H54 (cell line): Measurements from ENCODE around the gene BMP6.

Experiments used
- DNase-seq: peaks from one replicate; pipeline ENCODE4 v3.0.0; 2011; ENCODE audit warnings: low spot score, mixed read lengths; ENCODE audit not compliant: insufficient read length
- FAIRE-seq: peaks from 3 replicates; lab custom pipeline; 2011; peaks lifted over from hg19 to GRCh38; lab: Jason Lieb, UNC
- POLR2A ChIP-seq: IDR thresholded peaks from 2 replicates; pipeline ENCODE4 v1.6.1; 2011; ENCODE audit warnings: low read depth, mild to moderate bottlenecking, low read length

BMP6 gene

DNA sequence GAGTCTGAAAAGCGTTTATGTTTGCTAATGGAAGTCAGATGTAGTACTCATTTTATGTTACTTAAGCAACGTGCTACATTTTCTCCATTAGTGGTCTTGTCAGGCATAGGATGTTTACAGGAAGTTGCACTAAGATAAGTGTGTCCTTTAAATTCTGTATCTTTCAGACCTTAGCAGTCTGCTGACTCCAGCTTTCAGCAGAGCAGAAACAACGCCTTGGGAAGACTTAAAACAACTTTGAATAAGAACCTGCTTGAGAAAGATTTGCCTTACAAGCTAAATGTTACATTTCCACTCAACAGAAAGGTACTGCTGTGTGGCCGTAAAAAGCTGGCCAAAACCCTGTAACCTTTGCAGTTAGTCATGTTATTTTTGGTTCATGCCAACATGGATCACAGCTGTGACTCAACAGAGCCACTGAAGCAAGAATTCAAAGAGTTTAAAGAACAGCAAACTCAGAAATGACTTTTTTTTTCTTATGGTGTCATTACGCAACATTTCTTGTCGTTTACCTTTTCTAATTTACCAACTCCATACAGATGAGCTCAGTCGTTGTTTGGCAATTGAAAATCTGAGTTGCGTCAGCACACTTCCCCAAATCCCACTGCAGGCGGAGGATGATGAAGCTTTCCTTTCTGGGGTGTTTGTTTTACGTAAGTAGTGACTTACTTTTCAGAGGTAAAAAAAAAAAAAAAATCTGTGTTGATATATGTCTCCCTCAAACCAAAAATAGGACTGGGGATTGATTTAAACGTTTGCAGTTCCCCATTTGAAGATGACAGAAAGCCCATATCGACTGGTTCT is 27.9 kb upstream of the BMP6 start:
- TF ChIP-seq POLR2A: no peak
- FAIRE-seq (peak; percentile 92), DNase-seq (no peak)

- DNase-seq (no peak), FAIRE-seq (no peak)
- TF ChIP-seq POLR2A: no peak
Observed at GRCh38 chr6:7701212-7701834, 24.6 kb upstream of the BMP6 start.

- DNase-seq (no peak), FAIRE-seq (peak; percentile 33)
- no peak for TF ChIP-seq POLR2A
Observed at GRCh38 chr6:7703148-7703680, 22.7 kb upstream of the BMP6 start.

DNA sequence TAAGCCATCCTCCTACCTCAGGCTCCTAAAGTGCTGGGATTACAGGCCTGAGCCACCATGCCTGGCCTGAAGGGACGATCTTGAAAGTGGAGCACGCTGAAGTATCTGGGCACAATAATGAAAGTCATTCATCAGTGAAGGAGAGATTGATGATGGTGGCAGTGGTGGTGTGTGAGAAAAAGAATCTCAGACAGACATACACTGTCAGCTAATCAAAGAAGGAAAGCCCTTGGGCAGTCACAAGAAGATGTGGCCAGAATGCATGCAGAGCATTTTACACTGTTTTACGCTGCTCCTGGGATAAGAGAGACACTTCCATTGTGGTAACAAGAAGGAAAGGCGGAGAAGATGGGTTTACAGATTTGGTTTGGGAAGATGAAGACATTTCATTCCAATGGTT is 20.4 kb upstream of the BMP6 start:
- FAIRE-seq: no peak
- DNase-seq: no peak
- no peak for TF ChIP-seq POLR2A

DNA sequence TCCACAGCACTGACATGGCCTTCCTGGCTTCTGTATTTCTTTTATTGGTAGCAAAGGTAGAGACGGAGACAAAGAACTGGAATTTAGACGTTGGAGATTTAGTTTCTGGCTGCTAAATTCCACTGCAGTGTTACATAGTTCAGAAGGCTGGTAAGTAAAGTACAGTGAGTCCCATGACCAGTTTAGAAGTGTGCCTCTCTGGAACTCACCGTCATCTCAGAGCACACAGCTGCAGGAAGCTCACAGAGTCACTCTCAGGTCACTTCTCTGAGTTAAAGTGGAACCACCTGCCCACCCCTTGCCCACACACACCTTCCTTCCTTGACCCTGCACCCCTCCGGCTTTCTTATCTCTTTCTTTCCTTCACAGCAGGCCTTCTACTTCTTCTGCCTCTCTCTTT is 19.6 kb upstream of the BMP6 start:
- FAIRE-seq (no peak), DNase-seq (no peak)
- no peak for TF ChIP-seq POLR2A

GRCh38 chr6:7707787-7708186 is 18.1 kb upstream of the BMP6 start:
- DNase-seq: no peak
- TF ChIP-seq POLR2A: no peak
- no peak for FAIRE-seq

DNA sequence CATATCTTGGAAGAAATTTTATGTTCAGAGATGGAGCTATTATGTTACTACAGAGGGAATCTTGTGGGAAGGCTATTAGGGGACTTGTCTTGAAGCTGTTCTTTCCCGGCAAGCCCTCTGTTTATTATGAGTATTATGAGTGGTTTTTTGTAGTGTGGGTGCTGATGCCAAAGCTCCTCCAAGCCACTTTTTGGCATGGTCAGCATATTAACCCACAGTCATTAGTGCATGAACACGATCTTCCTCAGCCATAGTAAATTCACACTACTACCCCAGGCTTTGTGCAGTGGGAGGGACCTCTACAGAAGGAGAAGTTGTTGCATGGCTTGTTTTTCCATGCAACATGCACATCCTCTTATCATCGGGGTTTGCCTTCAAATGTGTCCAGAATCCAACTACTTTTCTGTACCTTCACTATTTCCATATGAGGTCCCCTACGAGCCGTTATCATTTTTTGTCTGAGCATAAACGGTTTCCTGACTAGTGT is 6.5 kb upstream of the BMP6 start:
- DNase-seq: no peak
- FAIRE-seq: no peak
- no peak for TF ChIP-seq POLR2A

- DNase-seq (no peak), FAIRE-seq (no peak)
- TF ChIP-seq POLR2A: no peak
Observed at GRCh38 chr6:7720346-7720745, 5.6 kb upstream of the BMP6 start.

- DNase-seq: no peak
- TF ChIP-seq POLR2A: no peak
- FAIRE-seq: peak; percentile 33
Observed at GRCh38 chr6:7721649-7722048, 4.2 kb upstream of the BMP6 start.

GRCh38 chr6:7723041-7723447 is 2.9 kb upstream of the BMP6 start:
- peak; percentile 75 for DNase-seq
- TF ChIP-seq POLR2A: no peak
- FAIRE-seq: peak; percentile 72

- TF ChIP-seq POLR2A: no peak
- no peak for FAIRE-seq
- DNase-seq: no peak
Observed at GRCh38 chr6:7723554-7723953, 2.3 kb upstream of the BMP6 start.

DNA sequence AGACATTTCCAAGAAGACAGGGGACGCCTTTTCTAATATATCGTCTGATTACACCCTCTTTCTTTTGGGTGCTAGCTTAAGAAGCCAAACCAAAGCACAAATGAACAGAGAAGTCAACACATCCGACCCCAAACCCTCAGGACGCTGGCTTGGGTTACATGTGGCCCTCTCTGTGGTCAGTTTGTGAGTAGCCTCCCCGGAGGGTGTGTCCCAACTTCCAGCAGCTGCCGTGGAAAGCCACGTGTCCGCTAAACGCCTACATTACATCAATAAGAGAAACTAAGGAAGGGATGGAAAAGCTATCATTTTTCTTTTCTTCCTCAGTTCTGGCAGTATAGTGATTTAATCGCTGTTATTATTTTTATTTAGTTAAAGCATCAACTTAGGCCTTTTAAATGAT is 487 bp upstream of the BMP6 start:
- no peak for TF ChIP-seq POLR2A
- FAIRE-seq (no peak), DNase-seq (no peak)

DNA sequence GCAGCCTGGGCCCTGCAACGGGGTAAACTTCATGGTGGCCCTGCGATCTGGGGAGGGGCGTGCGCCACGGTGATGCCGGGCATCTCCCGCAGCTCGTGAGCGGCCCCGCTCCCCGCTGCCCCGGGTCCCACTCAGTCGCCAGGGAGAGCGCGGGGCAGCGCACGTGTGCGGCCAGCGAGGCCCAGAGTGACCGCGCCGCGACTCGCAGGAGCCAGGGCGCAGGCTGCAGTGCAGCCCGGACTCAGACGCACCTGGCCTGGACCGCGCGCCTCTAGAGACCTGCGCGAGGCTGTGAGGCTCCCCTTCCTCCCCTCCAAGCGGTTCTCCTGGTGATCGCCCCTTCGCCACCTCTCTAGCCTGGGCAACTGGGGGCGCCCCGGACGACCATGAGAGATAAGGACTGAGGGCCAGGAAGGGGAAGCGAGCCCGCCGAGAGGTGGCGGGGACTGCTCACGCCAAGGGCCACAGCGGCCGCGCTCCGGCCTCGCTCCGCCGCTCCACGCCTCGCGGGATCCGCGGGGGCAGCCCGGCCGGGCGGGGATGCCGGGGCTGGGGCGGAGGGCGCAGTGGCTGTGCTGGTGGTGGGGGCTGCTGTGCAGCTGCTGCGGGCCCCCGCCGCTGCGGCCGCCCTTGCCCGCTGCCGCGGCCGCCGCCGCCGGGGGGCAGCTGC is 652 bp downstream of the BMP6 start:
- FAIRE-seq (no peak), DNase-seq (no peak)
- TF ChIP-seq POLR2A: no peak
